Prostate gland (tissue), 2 donors: ENCODE results near the gene ZRANB3. TPM values are rescaled to one million over a fixed set of nuclear protein-coding genes. Genes with fewer than 3 reads are reported as not detected.
A peak's percentile ranks its signal among the peaks of the same experiment; 100 is the strongest.
"Not testable (repeated sequence)": the region's sequence is repeated elsewhere in the genome, so short reads cannot be mapped to it uniquely, and the experiment has no call there.

ENCODE experiments used
- DNase-seq: peaks from one replicate; pipeline ENCODE4 v3.0.0-alpha.2; 2019; ENCODE audit warnings: low spot score
- H3K27ac ChIP-seq, 2 donors: fragments of 200-600 bp; sonication (generic); 2 replicates each; pipeline ENCODE4 v1.5.1; 2017 to 2019
- H3K27me3 ChIP-seq: fragments of 200-600 bp; sonication (generic); replicated peaks from 2 replicates; pipeline ENCODE4 v1.5.1; 2019; ENCODE audit not compliant: insufficient read depth
- H3K36me3 ChIP-seq, 2 donors: fragments of 200-600 bp; sonication (generic); 1 replicate in 1 of 2; 2 replicates in 1 of 2; pipeline versions ENCODE4 v1.5.1 to v1.8.1; 2017 to 2019
- H3K4me1 ChIP-seq: fragments of 200-600 bp; sonication (generic); replicated peaks from 2 replicates; pipeline ENCODE4 v1.5.1; 2019
- H3K4me3 ChIP-seq, 2 donors: fragments of 200-600 bp; sonication (generic); 2 replicates each; pipeline ENCODE4 v1.5.1; 2017 to 2019
- H3K9me3 ChIP-seq: fragments of 200-600 bp; sonication (generic); 2 replicates; pipeline ENCODE4 v1.5.1; 2017
- CTCF ChIP-seq, 4 experiments: fragments of 200-600 bp in 2 of 4; fragments of 450-650 bp in 2 of 4; sonication (generic) in 2 of 4; IDR thresholded peaks; 1 replicate in 3 of 4; 2 replicates in 1 of 4; pipeline ENCODE4 v1.5.1; 2016 to 2019; ENCODE audit warnings: antibody characterized with exemption in 4 of 4, mild to moderate bottlenecking in 2 of 4, moderate library complexity in 2 of 4
- POLR2A ChIP-seq: fragments of 450-650 bp; IDR thresholded peaks from one replicate; pipeline ENCODE4 v1.6.1; 2016; ENCODE audit warnings: antibody characterized with exemption, mild to moderate bottlenecking
- POLR2AphosphoS5 ChIP-seq: sonication (generic); formaldehyde crosslinking; IDR thresholded peaks from one replicate; pipeline ENCODE4 v1.6.1; 2017; ENCODE audit warnings: antibody characterized with exemption
- WGBS: methylation state at CpG from one replicate; pipeline ENCODE4 v1.1.5; 2018; 5-methylcytosine and 5-hydroxymethylcytosine counted together
- intact Hi-C: fragments of 100-400 bp; cut with DNase I; formaldehyde crosslinking; loops from one replicate; pipeline ENCODE4 v1.14.2; 2022
- total RNA-seq, 2 donors: library from RNA; depleted of rRNA; stranded (reverse); fragments of >200 nt; gene quantifications; one replicate each; pipeline ENCODE4 v1.1.0, GENCODE V29; 2016

Gene ZRANB3
- total RNA-seq, 2 donors from 2014 or later, result 5.1 to 11.1 TPM

GRCh38 chr2:135546436-135546835 lies 15.4 kb upstream of the ZRANB3 start:
- Histone ChIP-seq H3K9me3 (no peaks in the 10 kb centered on the region), H3K4me1 (no peaks in the 10 kb centered on the region), H3K27me3 (no peaks in the 10 kb centered on the region), H3K27ac (no peak overlapping the region), H3K4me3 (no peak overlapping the region), H3K36me3 (no peaks in the 10 kb centered on the region)
- DNase-seq, result no peak
- 92% methylated on average over 3 of the region's 3 CpGs for WGBS
- TF ChIP-seq POLR2AphosphoS5, result no peak
- no peak for TF ChIP-seq CTCF (IDR thresholded peaks at IDR 0.05)
- no peak for TF ChIP-seq POLR2A
- intact Hi-C loops, result no loop called here

- intact Hi-C loops, result loop anchor here (5.0 to 10.0 kb wide), 2 partner anchors 481 to 619 kb away; partner anchors contain the start of genes CCNT2 and RAB3GAP1
- not testable (repeated sequence) for H3K36me3 ChIP-seq, DNase-seq, H3K27ac ChIP-seq, H3K4me3 ChIP-seq, H3K27me3 ChIP-seq, H3K4me1 ChIP-seq, H3K9me3 ChIP-seq
- 97% methylated on average over 15 of the region's 15 CpGs for WGBS
Measured at GRCh38 chr2:135533545-135533944, 2.5 kb upstream of the ZRANB3 start.

GRCh38 chr2:135532581-135532980 lies 1.6 kb upstream of the ZRANB3 start:
- no peaks in the 10 kb centered on the region for H3K4me1 ChIP-seq
- no peak for DNase-seq
- no peak overlapping the region for H3K4me3 ChIP-seq
- H3K36me3 ChIP-seq, result no peaks in the 10 kb centered on the region
- no peak overlapping the region for H3K27ac ChIP-seq
- TF ChIP-seq POLR2AphosphoS5, result no peak
- H3K27me3 ChIP-seq, result no peaks in the 10 kb centered on the region
- intact Hi-C loops, result loop anchor here (5.0 to 10.0 kb wide), 2 partner anchors 480 to 618 kb away; partner anchors contain the start of genes CCNT2 and RAB3GAP1
- H3K9me3 ChIP-seq, result no peaks in the 10 kb centered on the region
- 56% methylated on average over 3 of the region's 3 CpGs for WGBS

GRCh38 chr2:135531231-135532197 lies 496 bp upstream of the ZRANB3 start, which contains the start of gene R3HDM1:
Gene R3HDM1, plus strand, starts transcription at chr2:135531484. Its CDS starts 73,362 bp downstream, at chr2:135604846.
- 1% methylated on average over 49 of the region's 75 CpGs for WGBS
- Histone ChIP-seq H3K9me3 (no peaks in the 10 kb centered on the region), H3K4me3 (peak within 1 kb of the TSS; percentile 64 to 90), H3K27ac (peak within 1 kb of the TSS; percentile 88 to 92), H3K36me3 (no peaks in the 10 kb centered on the region), H3K27me3 (no peaks in the 10 kb centered on the region), H3K4me1 (no peaks in the 10 kb centered on the region)
- intact Hi-C loops, result loop anchor here (2.0 to 10.0 kb wide), 3 partner anchors 209 to 617 kb away; partner anchors contain the start of genes CCNT2, RAB3GAP1 and UBXN4
- peak; percentile 100 for DNase-seq
- TF ChIP-seq POLR2A (peak; percentile 29), POLR2AphosphoS5 (peak; percentile 70), CTCF (IDR thresholded peaks at IDR 0.05) (peak in 1 of 4 experiments; percentile 5)

GRCh38 chr2:135528006-135528405 lies 3.0 kb downstream of the ZRANB3 start:
- H3K4me1 ChIP-seq, result no peaks in the 10 kb centered on the region
- no peak for DNase-seq
- TF ChIP-seq POLR2AphosphoS5 (no peak), POLR2A (no peak), CTCF (IDR thresholded peaks at IDR 0.05) (no peak)
- intact Hi-C loops, result no loop called here
- no peaks in the 10 kb centered on the region for H3K9me3 ChIP-seq
- H3K36me3 ChIP-seq, result no peaks in the 10 kb centered on the region
- no peaks in the 10 kb centered on the region for H3K27me3 ChIP-seq
- 78% methylated on average over 3 of the region's 3 CpGs for WGBS
- H3K4me3 ChIP-seq, result no peak overlapping the region
- no peak overlapping the region for H3K27ac ChIP-seq
